Trophoblast cell (in vitro differentiated cells and primary cell): Measurements from ENCODE around the gene RNF207.

Experiments
- DNase-seq, 2 donors: peaks; one replicate each; pipeline ENCODE4 v3.0.0-alpha.2; 2016
- H2AFZ ChIP-seq: 2 replicates; pipeline ENCODE4 v1.6.1; 2013; ENCODE audit warnings: low read length, moderate library complexity, mild to moderate bottlenecking; ENCODE audit not compliant: insufficient read depth, poor library complexity
- H2AK5ac ChIP-seq: 2 replicates; pipeline ENCODE4 v1.6.1; 2013; ENCODE audit warnings: mild to moderate bottlenecking, low read length
- H2BK120ac ChIP-seq: 2 replicates; pipeline ENCODE4 v1.6.1; 2013; ENCODE audit warnings: low read length, mild to moderate bottlenecking, moderate library complexity; ENCODE audit not compliant: insufficient read depth, poor library complexity
- H2BK12ac ChIP-seq: 2 replicates; pipeline ENCODE4 v1.6.1; 2013; ENCODE audit warnings: mild to moderate bottlenecking, low read length, moderate library complexity
- H2BK5ac ChIP-seq: 2 replicates; pipeline ENCODE4 v1.6.1; 2013; ENCODE audit warnings: low read length, low read depth, moderate library complexity, mild to moderate bottlenecking; ENCODE audit not compliant: poor library complexity
- H3K14ac ChIP-seq: 2 replicates; pipeline ENCODE4 v1.6.1; 2013; ENCODE audit warnings: mild to moderate bottlenecking, low read length
- H3K18ac ChIP-seq: 2 replicates; pipeline ENCODE4 v1.6.1; 2013; ENCODE audit warnings: mild to moderate bottlenecking, low read length
- H3K23ac ChIP-seq: 2 replicates; pipeline ENCODE4 v1.6.1; 2013; ENCODE audit warnings: low read length
- H3K27ac ChIP-seq: 2 replicates; pipeline ENCODE4 v1.5.1; 2013; ENCODE audit warnings: low read depth, mild to moderate bottlenecking, inconsistent platforms, low read length, moderate library complexity
- H3K27me3 ChIP-seq: 2 replicates; pipeline ENCODE4 v1.6.1; 2013; ENCODE audit warnings: inconsistent platforms, mild to moderate bottlenecking, low read length, moderate library complexity; ENCODE audit not compliant: insufficient read depth
- H3K36me3 ChIP-seq, 2 experiments: 1 replicate in 1 of 2; 2 replicates in 1 of 2; pipeline ENCODE4 v1.6.1; 2013; ENCODE audit warnings: low read length in 2 of 2, mild to moderate bottlenecking in 2 of 2, moderate library complexity in 1 of 2; ENCODE audit not compliant: insufficient read depth in 2 of 2, control insufficient read depth in 1 of 2
- H3K4ac ChIP-seq: 2 replicates; pipeline ENCODE4 v1.6.1; 2013; ENCODE audit warnings: low read depth, mild to moderate bottlenecking, low read length, moderate library complexity
- H3K4me1 ChIP-seq, 2 experiments: 1 replicate in 1 of 2; 2 replicates in 1 of 2; pipeline ENCODE4 v1.6.1; 2013; ENCODE audit warnings: low read length in 2 of 2, mild to moderate bottlenecking in 2 of 2, moderate library complexity in 1 of 2; ENCODE audit not compliant: insufficient read depth in 2 of 2, control insufficient read depth in 1 of 2
- H3K4me2 ChIP-seq: 2 replicates; pipeline ENCODE4 v1.6.1; 2013; ENCODE audit warnings: inconsistent platforms, mild to moderate bottlenecking, low read length, moderate library complexity
- H3K4me3 ChIP-seq: 2 replicates; pipeline ENCODE4 v1.5.1; 2013; ENCODE audit warnings: mild to moderate bottlenecking, low read depth, low read length, inconsistent platforms
- H3K79me1 ChIP-seq: one replicate; pipeline ENCODE4 v1.6.1; 2013; ENCODE audit warnings: low read length
- H3K79me2 ChIP-seq: 2 replicates; pipeline ENCODE4 v1.6.1; 2013; ENCODE audit warnings: low read length, mild to moderate bottlenecking; ENCODE audit not compliant: control insufficient read depth, insufficient read depth, poor library complexity
- H3K9ac ChIP-seq: 2 replicates; pipeline ENCODE4 v1.6.1; 2013; ENCODE audit warnings: mild to moderate bottlenecking, low read length
- H3K9me3 ChIP-seq: 2 replicates; pipeline ENCODE4 v1.6.1; 2013; ENCODE audit warnings: low read depth, mild to moderate bottlenecking, control low read depth, inconsistent platforms, low read length; ENCODE audit not compliant: insufficient read depth
- H4K12ac ChIP-seq: 2 replicates; pipeline ENCODE4 v1.6.1; 2013; ENCODE audit warnings: low read depth, mild to moderate bottlenecking, low read length, moderate library complexity
- H4K8ac ChIP-seq: 2 replicates; pipeline ENCODE4 v1.6.1; 2013; ENCODE audit warnings: low read depth, mild to moderate bottlenecking, low read length, moderate library complexity
- H4K91ac ChIP-seq: one replicate; pipeline ENCODE4 v1.6.1; 2013; ENCODE audit warnings: low read depth, mild to moderate bottlenecking, low read length, moderate library complexity
- WGBS: extraction: QIAGEN DNeasy Blood & Tissue Kit; methylation state at CpG from one replicate; pipeline ENCODE4 v1.1.7; 2013; ENCODE audit warnings: missing lambda C conversion rate; ENCODE audit not compliant: insufficient read length, insufficient coverage; ENCODE audit errors: extremely low coverage; 5-methylcytosine and 5-hydroxymethylcytosine counted together

RNF207 gene

GRCh38 chr1:6207921-6208320 is 2.0 kb downstream of the RNF207 start:
- Histone ChIP-seq H3K23ac (no peak overlapping the region), H4K8ac (no peak overlapping the region), H3K4me3 (no peak overlapping the region), H3K4me1 (peaks cover 13 to 20% of the 10 kb centered on the region in 2 experiments), H3K27ac (no peak overlapping the region), H4K91ac (no peak overlapping the region), H3K27me3 (peaks cover 18% of the 10 kb centered on the region), H2BK12ac (no peak overlapping the region), H4K12ac (no peak overlapping the region), H3K4me2 (no peak overlapping the region), H2BK5ac (no peak overlapping the region), H3K14ac (no peak overlapping the region), H3K36me3 (peaks cover 0 to 4% of the 10 kb centered on the region in 2 experiments), H3K4ac (no peak overlapping the region), H3K18ac (no peak overlapping the region), H2BK120ac (no peak overlapping the region), H2AFZ (no peak overlapping the region), H3K9ac (no peak overlapping the region), H2AK5ac (no peak overlapping the region), H3K79me1 (peaks cover 5% of the 10 kb centered on the region), H3K9me3 (peaks cover 20% of the 10 kb centered on the region), H3K79me2 (peaks cover 2% of the 10 kb centered on the region)
- DNase-seq: peak in 1 of 2 donors; percentile 17
- no CpG with 5 or more reads among the region's 10 CpGs for WGBS

- H4K12ac ChIP-seq: no peak overlapping the region
- no peak overlapping the region for H2BK120ac ChIP-seq
- H4K8ac ChIP-seq: peak overlapping the region; percentile 17
- H4K91ac ChIP-seq: no peak overlapping the region
- no peak overlapping the region for H3K18ac ChIP-seq
- H3K14ac ChIP-seq: no peak overlapping the region
- no peak overlapping the region for H2BK12ac ChIP-seq
- no peak overlapping the region for H2AK5ac ChIP-seq
- peak in 1 of 2 donors; percentile 75 for DNase-seq
- no peak overlapping the region for H3K23ac ChIP-seq
- H3K9ac ChIP-seq: no peak overlapping the region
- WGBS: no CpG with 5 or more reads among the region's 99 CpGs
- H3K9me3 ChIP-seq: peaks cover 20% of the 10 kb centered on the region
- H3K36me3 ChIP-seq: peaks cover 0 to 4% of the 10 kb centered on the region in 2 experiments
- no peak overlapping the region for H2BK5ac ChIP-seq
- no peak overlapping the region for H2AFZ ChIP-seq
- peak overlapping the region; percentile 59 for H3K4me3 ChIP-seq
- peaks cover 5% of the 10 kb centered on the region for H3K79me1 ChIP-seq
- H3K4ac ChIP-seq: no peak overlapping the region
- peaks cover 18% of the 10 kb centered on the region for H3K27me3 ChIP-seq
- peak overlapping the region; percentile 65 for H3K4me2 ChIP-seq
- peaks cover 13 to 20% of the 10 kb centered on the region in 2 experiments for H3K4me1 ChIP-seq
- peaks cover 2% of the 10 kb centered on the region for H3K79me2 ChIP-seq
- H3K27ac ChIP-seq: no peak overlapping the region
These were observed 3.1 kb downstream of the RNF207 start for GRCh38 chr1:6208723-6209660.

GRCh38 chr1:6209661-6210580 is 4.0 kb downstream of the RNF207 start:
- peaks cover 18% of the 10 kb centered on the region for H3K9me3 ChIP-seq
- no peak overlapping the region for H3K4ac ChIP-seq
- no peak overlapping the region for H3K4me3 ChIP-seq
- peak overlapping the region; percentile 65 for H3K4me2 ChIP-seq
- H3K14ac ChIP-seq: no peak overlapping the region
- WGBS: no CpG with 5 or more reads among the region's 17 CpGs
- no peak overlapping the region for H4K12ac ChIP-seq
- no peak overlapping the region for H2BK5ac ChIP-seq
- no peak for DNase-seq
- H3K36me3 ChIP-seq: peaks cover 0 to 4% of the 10 kb centered on the region in 2 experiments
- H3K27ac ChIP-seq: no peak overlapping the region
- no peak overlapping the region for H2AK5ac ChIP-seq
- no peak overlapping the region for H3K9ac ChIP-seq
- H3K27me3 ChIP-seq: peaks cover 18% of the 10 kb centered on the region
- H3K23ac ChIP-seq: no peak overlapping the region
- H4K8ac ChIP-seq: no peak overlapping the region
- peaks cover 2% of the 10 kb centered on the region for H3K79me2 ChIP-seq
- H4K91ac ChIP-seq: no peak overlapping the region
- no peak overlapping the region for H2BK12ac ChIP-seq
- H3K79me1 ChIP-seq: peaks cover 5% of the 10 kb centered on the region
- H3K4me1 ChIP-seq: peaks cover 11 to 20% of the 10 kb centered on the region in 2 experiments
- no peak overlapping the region for H3K18ac ChIP-seq
- no peak overlapping the region for H2BK120ac ChIP-seq
- no peak overlapping the region for H2AFZ ChIP-seq

- no CpG with 5 or more reads among the region's 29 CpGs for WGBS
These were observed 4.9 kb downstream of the RNF207 start for GRCh38 chr1:6210591-6211355.

More at GRCh38 chr1:6210591-6211355, 4.9 kb downstream of the RNF207 start:
- no peak overlapping the region for H4K8ac ChIP-seq
- H3K79me2 ChIP-seq: no peaks in the 10 kb centered on the region
- no peak overlapping the region for H3K4ac ChIP-seq
- H3K79me1 ChIP-seq: peaks cover 1% of the 10 kb centered on the region
- peaks cover 8 to 16% of the 10 kb centered on the region in 2 experiments for H3K4me1 ChIP-seq
- H3K27ac ChIP-seq: no peak overlapping the region
- peaks cover 16% of the 10 kb centered on the region for H3K9me3 ChIP-seq
- H3K23ac ChIP-seq: no peak overlapping the region
- H2BK12ac ChIP-seq: no peak overlapping the region
- no peak overlapping the region for H3K9ac ChIP-seq
- no peak overlapping the region for H2BK120ac ChIP-seq
- H3K14ac ChIP-seq: no peak overlapping the region
- no peak overlapping the region for H3K4me2 ChIP-seq
- no peak overlapping the region for H4K12ac ChIP-seq
- H3K18ac ChIP-seq: no peak overlapping the region
- peaks cover 18% of the 10 kb centered on the region for H3K27me3 ChIP-seq
- H3K4me3 ChIP-seq: no peak overlapping the region
- no peak for DNase-seq
- no peak overlapping the region for H2AK5ac ChIP-seq
- H2AFZ ChIP-seq: no peak overlapping the region
- peaks cover 0 to 4% of the 10 kb centered on the region in 2 experiments for H3K36me3 ChIP-seq
- no peak overlapping the region for H4K91ac ChIP-seq
- H2BK5ac ChIP-seq: no peak overlapping the region
